ENCODE data around the gene DBH.

Gene DBH

GRCh38 chr9:133681658-133682306 is 45.6 kb downstream of the DBH start:
- in situ Hi-C loops (cut with MboI; ENCODE audit: low sequenced_read_pairs), result no loop called here

GRCh38 chr9:133682818-133683585 is 46.8 kb downstream of the DBH start:
- in situ Hi-C loops (cut with MboI; ENCODE audit: low sequenced_read_pairs), result no loop called here

- in situ Hi-C loops (cut with MboI; ENCODE audit: low sequenced_read_pairs), result no loop called here
These were observed 47.5 kb downstream of the DBH start for GRCh38 chr9:133683586-133684120.

- in situ Hi-C loops (cut with MboI; ENCODE audit: low sequenced_read_pairs), result no loop called here
These were observed 48.2 kb downstream of the DBH start for GRCh38 chr9:133684121-133684935.

GRCh38 chr9:133684936-133685361 is 48.8 kb downstream of the DBH start:
- in situ Hi-C loops (cut with MboI; ENCODE audit: low sequenced_read_pairs), result no loop called here

- in situ Hi-C loops (cut with MboI; ENCODE audit: low sequenced_read_pairs), result no loop called here
These were observed 49.8 kb downstream of the DBH start for GRCh38 chr9:133685653-133686609.

- in situ Hi-C loops (cut with MboI; ENCODE audit: low sequenced_read_pairs), result no loop called here
These were observed 50.7 kb downstream of the DBH start for GRCh38 chr9:133686642-133687575.

- in situ Hi-C loops (cut with MboI; ENCODE audit: low sequenced_read_pairs), result no loop called here
These were observed 51.9 kb downstream of the DBH start for GRCh38 chr9:133687856-133688761.

GRCh38 chr9:133689151-133689763 is 53.1 kb downstream of the DBH start:
- in situ Hi-C loops (cut with MboI; ENCODE audit: low sequenced_read_pairs), result no loop called here

GRCh38 chr9:133690081-133690561 is 54.0 kb downstream of the DBH start:
- in situ Hi-C loops (cut with MboI; ENCODE audit: low sequenced_read_pairs), result no loop called here

- in situ Hi-C loops (cut with MboI; ENCODE audit: low sequenced_read_pairs), result no loop called here
These were observed 55.0 kb downstream of the DBH start for GRCh38 chr9:133691191-133691590.

- in situ Hi-C loops (cut with MboI; ENCODE audit: low sequenced_read_pairs), result no loop called here
These were observed 55.6 kb downstream of the DBH start for GRCh38 chr9:133691626-133692363.

GRCh38 chr9:133692364-133692985 is 56.3 kb downstream of the DBH start:
- in situ Hi-C loops (cut with MboI; ENCODE audit: low sequenced_read_pairs), result no loop called here

- in situ Hi-C loops (cut with MboI; ENCODE audit: low sequenced_read_pairs), result no loop called here
These were observed 57.0 kb downstream of the DBH start for GRCh38 chr9:133693116-133693515.

- in situ Hi-C loops (cut with MboI; ENCODE audit: low sequenced_read_pairs), result no loop called here
These were observed 57.8 kb downstream of the DBH start for GRCh38 chr9:133693703-133694529.

GRCh38 chr9:133694686-133695085 is 58.5 kb downstream of the DBH start:
- in situ Hi-C loops (cut with MboI; ENCODE audit: low sequenced_read_pairs), result no loop called here
